Activated T-helper 17 cell treated with anti-CD3 and anti-CD28 coated beads, Interleukin-2, amount 50 U/mL, for 72 hours (primary cell): ENCODE measurements around the gene SMIM43. TPM values are rescaled to one million over a fixed set of nuclear protein-coding genes. Genes with fewer than 3 reads are reported as not detected.

Experiments used
- ATAC-seq: fragments of 150-1000 bp; cut with Tn5 transposase; replicated peaks from 2 replicates; pipeline ENCODE4 v1.10.0; 2021; ENCODE audit warnings: mild to moderate bottlenecking, moderate library complexity
- H3K27ac Mint-ChIP-seq: one replicate; pipeline ENCODE4 v1.8.0; 2022; ENCODE audit warnings: mixed read lengths
- H3K27me3 Mint-ChIP-seq: one replicate; pipeline ENCODE4 v1.8.0; 2022; ENCODE audit warnings: mixed read lengths
- H3K36me3 Mint-ChIP-seq: one replicate; pipeline ENCODE4 v1.8.0; 2022; ENCODE audit warnings: low read depth, mild to moderate bottlenecking, mixed read lengths
- H3K4me1 Mint-ChIP-seq: one replicate; pipeline ENCODE4 v1.8.0; 2022; ENCODE audit warnings: mixed read lengths
- H3K4me3 Mint-ChIP-seq: one replicate; pipeline ENCODE4 v1.8.0; 2022; ENCODE audit warnings: mild to moderate bottlenecking, mixed read lengths
- H3K9me3 Mint-ChIP-seq: one replicate; pipeline ENCODE4 v1.8.0; 2022; ENCODE audit warnings: mixed read lengths
- total RNA-seq, 2 donors: library from RNA; stranded (reverse); gene quantifications; one replicate each; pipeline ENCODE4 v1.2.3, GENCODE V29; 2022

The SMIM43 gene
- total RNA-seq, 2 donors from 2014 or later, result 0.15 TPM; not detected in 1

DNA sequence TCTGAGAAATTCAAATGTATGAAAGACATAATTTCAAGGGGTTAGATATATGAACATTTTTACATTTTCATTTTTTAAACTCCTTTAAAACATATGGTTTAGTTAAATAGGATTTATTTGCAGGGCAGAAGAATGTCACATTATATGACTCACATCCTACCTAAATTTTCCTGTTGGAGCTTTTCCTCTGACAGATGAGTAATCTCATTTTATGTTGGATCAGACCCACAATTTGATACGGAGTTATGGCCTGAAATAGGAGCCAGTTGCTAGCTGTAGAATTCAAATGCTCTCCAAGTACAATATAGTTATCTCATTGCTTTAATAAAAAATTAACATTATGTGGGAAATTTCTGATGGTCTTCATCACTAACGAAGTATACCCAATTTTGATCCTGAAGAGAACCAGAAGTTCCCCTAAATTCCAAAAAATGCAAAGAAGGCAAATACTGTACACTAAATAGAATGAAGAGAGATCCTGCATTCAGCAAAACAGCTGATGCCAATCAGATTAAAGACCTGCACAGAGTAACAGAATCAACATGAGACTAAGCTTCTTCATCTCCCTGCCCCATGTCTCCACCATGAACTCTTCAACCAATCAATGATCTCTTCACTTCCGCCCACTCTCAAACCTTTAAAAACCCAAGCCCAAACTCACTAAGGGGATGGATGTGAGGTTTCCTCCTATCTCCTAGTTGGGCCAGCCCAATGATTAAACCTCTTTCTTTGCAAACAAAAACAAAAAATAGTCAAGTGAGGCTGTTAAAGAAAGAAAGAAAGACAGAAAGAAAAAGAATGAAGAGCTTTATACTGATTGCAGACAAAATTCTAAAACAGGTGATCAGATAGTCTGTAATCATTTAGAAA, 25.2 kb upstream of the SMIM43 start:
- H3K4me3 Mint-ChIP-seq, result no peak overlapping the region
- peaks cover 36% of the 10 kb centered on the region for H3K27me3 Mint-ChIP-seq
- H3K4me1 Mint-ChIP-seq, result no peaks in the 10 kb centered on the region
- no peak overlapping the region for H3K27ac Mint-ChIP-seq
- H3K9me3 Mint-ChIP-seq, result no peaks in the 10 kb centered on the region
- no peak for ATAC-seq
- H3K36me3 Mint-ChIP-seq, result no peaks in the 10 kb centered on the region

GRCh38 chr4:121789455-121789854, 24.5 kb upstream of the SMIM43 start:
- no peak overlapping the region for H3K27ac Mint-ChIP-seq
- H3K9me3 Mint-ChIP-seq, result peaks cover 2% of the 10 kb centered on the region
- peaks cover 40% of the 10 kb centered on the region for H3K27me3 Mint-ChIP-seq
- no peak for ATAC-seq
- no peaks in the 10 kb centered on the region for H3K4me1 Mint-ChIP-seq
- H3K36me3 Mint-ChIP-seq, result no peaks in the 10 kb centered on the region
- H3K4me3 Mint-ChIP-seq, result no peak overlapping the region

- Mint-ChIP-seq H3K27ac (no peak overlapping the region), H3K9me3 (peaks cover 4% of the 10 kb centered on the region), H3K4me1 (no peaks in the 10 kb centered on the region), H3K4me3 (no peak overlapping the region), H3K27me3 (peaks cover 42% of the 10 kb centered on the region), H3K36me3 (no peaks in the 10 kb centered on the region)
- peak; percentile 69 for ATAC-seq
These were observed 23.9 kb upstream of the SMIM43 start for GRCh38 chr4:121788896-121789295.

DNA sequence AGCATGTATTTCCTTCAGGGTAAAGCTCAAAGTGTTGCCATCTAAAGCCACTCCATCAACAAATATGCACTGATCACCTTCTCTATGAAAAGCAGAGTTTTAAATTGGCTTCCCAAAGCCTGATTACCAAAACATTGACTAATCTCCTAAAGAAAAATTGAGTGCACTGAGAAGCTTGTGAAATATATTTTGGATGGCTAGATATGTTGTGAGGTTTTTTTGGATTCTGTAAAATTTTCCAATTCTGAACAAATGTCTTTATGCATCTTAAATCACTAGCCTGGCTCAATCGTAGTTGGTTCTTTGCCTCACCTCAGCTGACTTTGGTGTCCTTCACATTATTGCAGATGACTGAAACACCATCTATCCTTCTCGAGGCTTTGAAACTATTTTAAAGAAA, 21.3 kb upstream of the SMIM43 start:
- peaks cover 50% of the 10 kb centered on the region for H3K27me3 Mint-ChIP-seq
- ATAC-seq, result no peak
- H3K4me1 Mint-ChIP-seq, result no peaks in the 10 kb centered on the region
- peaks cover 4% of the 10 kb centered on the region for H3K9me3 Mint-ChIP-seq
- H3K36me3 Mint-ChIP-seq, result no peaks in the 10 kb centered on the region
- no peak overlapping the region for H3K4me3 Mint-ChIP-seq
- no peak overlapping the region for H3K27ac Mint-ChIP-seq

DNA sequence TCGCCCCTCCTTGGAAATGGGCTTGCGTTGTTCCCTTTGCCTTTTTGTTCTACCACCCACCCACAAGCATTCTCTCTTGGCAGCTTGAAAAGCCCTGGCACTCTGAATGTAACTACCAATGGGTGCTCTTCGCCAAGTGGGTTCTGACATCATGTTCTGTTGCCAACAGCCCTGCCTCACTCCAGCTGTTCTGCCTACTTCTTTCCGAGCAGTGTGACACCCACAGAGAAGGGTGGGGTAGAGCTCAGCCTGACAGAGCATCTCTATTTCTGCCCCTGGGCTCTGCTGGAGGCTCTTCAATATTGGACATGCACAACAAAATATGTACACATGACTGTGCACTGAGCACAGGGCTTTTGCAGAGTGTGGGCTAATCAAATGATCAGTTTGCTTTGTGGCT, 20.5 kb upstream of the SMIM43 start:
- Mint-ChIP-seq H3K9me3 (peaks cover 4% of the 10 kb centered on the region), H3K4me1 (no peaks in the 10 kb centered on the region), H3K27me3 (peaks cover 52% of the 10 kb centered on the region), H3K36me3 (no peaks in the 10 kb centered on the region), H3K27ac (no peak overlapping the region), H3K4me3 (no peak overlapping the region)
- no peak for ATAC-seq

- H3K27me3 Mint-ChIP-seq, result peaks cover 50% of the 10 kb centered on the region
- no peaks in the 10 kb centered on the region for H3K36me3 Mint-ChIP-seq
- no peak overlapping the region for H3K27ac Mint-ChIP-seq
- ATAC-seq, result no peak
- H3K4me3 Mint-ChIP-seq, result no peak overlapping the region
- peaks cover 4% of the 10 kb centered on the region for H3K9me3 Mint-ChIP-seq
- no peaks in the 10 kb centered on the region for H3K4me1 Mint-ChIP-seq
These were observed 20.0 kb upstream of the SMIM43 start for GRCh38 chr4:121784975-121785374.

DNA sequence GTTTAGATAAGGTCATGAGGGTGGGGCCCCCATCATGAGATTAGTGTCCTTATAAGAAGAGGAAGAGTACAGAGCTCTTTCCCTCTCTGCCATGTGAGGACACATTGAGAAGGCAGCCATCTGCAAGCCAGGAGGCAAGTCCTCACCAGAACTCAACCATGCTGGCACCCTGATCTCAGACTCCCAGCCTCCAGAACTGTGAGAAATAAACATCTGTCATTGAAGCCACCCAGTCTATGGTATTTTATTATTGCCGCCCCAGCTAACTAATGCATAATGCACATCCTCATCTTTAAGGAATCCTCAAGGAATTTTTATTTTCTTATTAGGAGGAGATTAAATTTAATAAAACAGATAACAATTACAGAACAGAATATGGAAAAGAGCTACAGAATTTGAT, 19.4 kb upstream of the SMIM43 start:
- H3K27me3 Mint-ChIP-seq, result peaks cover 50% of the 10 kb centered on the region
- no peak overlapping the region for H3K27ac Mint-ChIP-seq
- H3K4me3 Mint-ChIP-seq, result no peak overlapping the region
- peaks cover 4% of the 10 kb centered on the region for H3K9me3 Mint-ChIP-seq
- ATAC-seq, result no peak
- no peaks in the 10 kb centered on the region for H3K4me1 Mint-ChIP-seq
- no peaks in the 10 kb centered on the region for H3K36me3 Mint-ChIP-seq

DNA sequence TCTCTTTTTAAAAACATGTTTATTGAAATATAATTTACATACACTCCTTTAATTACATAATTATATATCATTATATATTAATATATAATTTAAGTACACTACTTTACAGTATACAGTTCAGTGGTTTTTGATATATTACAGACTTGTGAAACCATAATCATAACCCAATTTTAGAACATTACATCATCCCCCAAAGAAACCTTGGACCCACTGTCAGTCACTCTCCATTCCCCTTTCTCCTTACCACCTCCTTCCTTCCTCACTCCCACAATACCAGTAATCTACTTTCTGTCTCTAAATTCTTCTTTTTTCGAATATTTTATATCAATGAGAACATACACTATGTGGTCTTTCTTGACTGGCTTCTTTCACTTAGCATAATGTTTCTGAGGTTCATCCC, 18.2 kb upstream of the SMIM43 start:
- no peak for ATAC-seq

DNA sequence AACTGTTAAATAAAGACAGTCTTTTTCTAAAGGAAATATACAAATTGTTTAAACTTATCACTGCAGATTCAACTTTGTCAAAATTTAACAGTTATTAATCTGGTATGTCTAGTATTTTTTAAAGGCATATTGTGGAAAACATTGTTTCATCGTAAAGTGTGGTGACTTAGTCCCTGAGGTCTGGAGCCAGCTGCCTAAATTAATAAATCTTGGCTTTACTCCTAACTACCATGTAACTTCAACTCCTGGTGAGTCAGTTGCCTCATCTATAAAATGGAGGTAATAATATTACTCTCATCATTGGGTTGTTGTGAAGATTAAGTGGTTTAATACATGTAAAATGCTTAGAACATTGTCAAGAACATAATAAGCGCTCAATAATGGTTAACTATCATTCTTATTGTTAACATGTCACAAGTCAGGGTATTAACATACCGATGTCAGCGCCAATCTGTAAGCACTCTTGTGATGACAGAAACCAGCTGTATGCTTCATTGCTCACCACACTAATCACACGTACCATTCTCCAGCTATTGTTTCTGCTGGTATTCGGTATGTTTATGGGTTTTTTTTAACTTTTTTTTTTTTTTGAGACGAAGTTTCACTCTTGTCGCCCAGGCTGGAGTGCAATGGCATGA, 14.1 kb upstream of the SMIM43 start:
- H3K27me3 Mint-ChIP-seq, result peaks cover 26% of the 10 kb centered on the region
- H3K4me3 Mint-ChIP-seq, result no peak overlapping the region
- H3K36me3 Mint-ChIP-seq, result no peaks in the 10 kb centered on the region
- no peak for ATAC-seq
- no peak overlapping the region for H3K27ac Mint-ChIP-seq
- H3K4me1 Mint-ChIP-seq, result no peaks in the 10 kb centered on the region
- H3K9me3 Mint-ChIP-seq, result no peaks in the 10 kb centered on the region

More for the DNA sequence above, 18.2 kb upstream of the SMIM43 start:
- Mint-ChIP-seq H3K27me3 (peaks cover 44% of the 10 kb centered on the region), H3K9me3 (peaks cover 4% of the 10 kb centered on the region), H3K27ac (no peak overlapping the region), H3K36me3 (no peaks in the 10 kb centered on the region), H3K4me3 (no peak overlapping the region), H3K4me1 (no peaks in the 10 kb centered on the region)

DNA sequence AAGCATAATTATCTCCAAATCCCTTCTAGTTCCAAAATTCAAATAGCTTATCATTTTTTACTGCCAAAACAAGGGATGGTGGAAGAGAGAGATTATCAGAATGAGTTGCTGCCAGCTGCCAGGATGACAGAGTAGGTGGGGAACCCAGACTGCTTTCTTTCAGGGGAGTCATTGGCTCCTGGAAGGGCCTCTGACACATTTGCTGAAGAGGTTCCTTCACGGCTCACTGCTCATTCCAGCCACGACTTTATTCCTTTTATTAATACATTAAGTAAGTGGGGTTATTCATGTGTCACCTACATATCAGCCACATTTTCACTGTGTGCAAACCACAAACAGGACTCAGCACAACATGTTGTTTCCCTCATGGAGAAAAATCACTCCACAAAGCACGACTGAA, 12.7 kb upstream of the SMIM43 start:
- Mint-ChIP-seq H3K27ac (no peak overlapping the region), H3K27me3 (peaks cover 17% of the 10 kb centered on the region), H3K36me3 (no peaks in the 10 kb centered on the region), H3K4me3 (no peak overlapping the region), H3K9me3 (no peaks in the 10 kb centered on the region), H3K4me1 (no peaks in the 10 kb centered on the region)
- no peak for ATAC-seq

DNA sequence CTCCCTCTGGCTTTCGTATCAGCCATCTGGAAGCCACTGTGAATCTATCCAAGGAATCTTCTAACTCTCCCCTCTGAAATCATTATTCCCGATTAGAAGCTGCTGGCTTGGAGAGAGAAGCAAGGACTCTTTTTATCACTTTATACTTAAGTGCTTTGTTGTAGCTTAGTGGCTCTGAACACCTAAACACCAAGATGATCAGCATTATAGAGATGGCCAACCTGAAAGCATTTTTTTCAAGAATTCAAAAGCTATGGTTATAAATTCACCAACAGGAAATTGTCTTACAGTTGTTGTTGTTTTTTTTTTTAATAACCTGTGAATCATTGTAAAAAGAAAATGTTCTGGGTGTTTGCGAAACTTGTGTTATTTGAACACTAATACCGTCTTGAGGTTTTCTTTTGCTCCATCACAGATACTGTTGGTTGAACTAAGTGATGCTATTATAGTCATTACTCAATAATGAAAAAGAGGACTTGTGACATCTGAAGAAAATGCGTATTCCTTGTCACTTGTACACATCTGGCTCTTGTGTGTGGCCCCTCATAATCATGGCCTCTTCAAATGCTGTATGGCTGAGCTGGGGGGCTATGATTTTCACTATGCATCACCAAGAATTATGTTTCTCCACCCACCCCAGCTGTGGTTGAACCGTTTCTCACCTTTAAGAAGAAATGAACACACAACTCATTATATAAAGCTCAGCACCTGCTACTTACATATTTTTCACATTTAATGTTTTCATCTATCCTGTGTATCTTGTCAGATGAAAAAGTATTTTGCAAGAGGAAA, 11.8 kb upstream of the SMIM43 start:
- Mint-ChIP-seq H3K27ac (no peak overlapping the region), H3K4me1 (no peaks in the 10 kb centered on the region), H3K4me3 (no peak overlapping the region), H3K9me3 (no peaks in the 10 kb centered on the region), H3K36me3 (no peaks in the 10 kb centered on the region), H3K27me3 (peaks cover 17% of the 10 kb centered on the region)
- no peak for ATAC-seq

- no peaks in the 10 kb centered on the region for H3K4me1 Mint-ChIP-seq
- H3K27ac Mint-ChIP-seq, result no peak overlapping the region
- H3K9me3 Mint-ChIP-seq, result no peaks in the 10 kb centered on the region
- H3K36me3 Mint-ChIP-seq, result no peaks in the 10 kb centered on the region
- no peak overlapping the region for H3K4me3 Mint-ChIP-seq
- ATAC-seq, result no peak
- H3K27me3 Mint-ChIP-seq, result peaks cover 27% of the 10 kb centered on the region
These were observed 8.9 kb upstream of the SMIM43 start for GRCh38 chr4:121773883-121774282.

- ATAC-seq, result no peak
- Mint-ChIP-seq H3K4me1 (no peaks in the 10 kb centered on the region), H3K27ac (no peak overlapping the region), H3K27me3 (peaks cover 29% of the 10 kb centered on the region), H3K36me3 (no peaks in the 10 kb centered on the region), H3K4me3 (no peak overlapping the region), H3K9me3 (no peaks in the 10 kb centered on the region)
These were observed 6.9 kb upstream of the SMIM43 start for GRCh38 chr4:121771869-121772268.

GRCh38 chr4:121769341-121769740, 4.4 kb upstream of the SMIM43 start:
- no peaks in the 10 kb centered on the region for H3K36me3 Mint-ChIP-seq
- ATAC-seq, result no peak
- H3K4me1 Mint-ChIP-seq, result peaks cover 5% of the 10 kb centered on the region
- H3K4me3 Mint-ChIP-seq, result no peak overlapping the region
- no peak overlapping the region for H3K27ac Mint-ChIP-seq
- H3K9me3 Mint-ChIP-seq, result no peaks in the 10 kb centered on the region
- H3K27me3 Mint-ChIP-seq, result peaks cover 41% of the 10 kb centered on the region
